Measurements from ENCODE around the gene NHLRC4. TPM values are rescaled to one million over a fixed set of nuclear protein-coding genes. Genes with fewer than 3 reads are reported as not detected.

Gene NHLRC4, protein sequence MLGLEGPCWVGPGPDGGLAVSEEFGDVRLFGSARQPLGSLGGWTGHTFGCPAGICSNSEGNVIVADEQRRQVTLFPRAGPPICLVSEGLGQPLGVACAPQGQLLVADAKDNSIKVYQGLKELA
- 0.37 and 0.59 TPM in 2 replicates for total RNA-seq

DNA sequence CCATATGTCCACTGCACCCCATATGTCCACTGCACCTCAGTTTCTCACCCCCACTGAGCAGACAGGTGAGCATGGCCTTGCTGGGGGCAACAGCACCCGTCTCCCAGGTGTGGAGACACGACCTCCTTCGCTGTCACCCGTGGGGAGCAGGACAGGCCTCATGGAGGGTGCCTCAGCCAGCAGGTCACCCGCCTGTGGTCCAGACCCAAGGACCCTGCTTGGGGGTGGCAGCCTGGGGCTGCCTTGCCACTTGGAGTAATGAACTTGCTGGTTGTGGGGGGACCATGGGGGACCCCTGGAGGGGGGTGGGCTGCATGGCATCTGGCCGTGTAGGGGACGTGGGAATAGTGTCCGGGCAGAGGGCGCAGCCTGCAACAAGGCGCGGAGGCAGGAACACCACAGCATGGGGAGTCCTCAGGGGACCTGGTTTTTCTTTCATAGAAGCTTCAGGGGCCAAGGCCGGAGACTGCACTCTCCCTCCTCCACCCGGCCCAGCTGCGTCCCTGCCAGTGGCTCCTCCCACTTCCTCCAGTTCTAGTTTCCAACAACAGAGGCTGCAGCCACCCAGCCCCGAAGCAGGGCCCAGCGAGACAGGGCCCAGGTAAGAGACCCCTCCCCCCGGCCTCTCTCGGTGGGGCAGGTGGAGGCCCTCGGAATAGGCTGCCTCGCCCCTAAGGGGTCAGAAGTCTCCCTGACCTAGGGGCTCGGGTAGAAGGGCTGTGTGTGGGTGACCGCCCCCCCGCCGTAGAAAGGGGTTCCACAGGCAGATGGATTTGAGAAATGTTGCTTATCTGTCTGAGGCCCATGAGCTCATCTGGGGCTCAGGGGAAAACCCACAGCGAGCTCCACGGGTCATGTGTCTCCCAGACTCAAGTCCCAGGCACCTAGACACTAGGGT is at the start of gene NHLRC4:
NHLRC4 (plus strand) TSS at position 531 of the 898 bp plus-strand sequence. CDS start 1,043 bp downstream, outside the sequence.

DNA sequence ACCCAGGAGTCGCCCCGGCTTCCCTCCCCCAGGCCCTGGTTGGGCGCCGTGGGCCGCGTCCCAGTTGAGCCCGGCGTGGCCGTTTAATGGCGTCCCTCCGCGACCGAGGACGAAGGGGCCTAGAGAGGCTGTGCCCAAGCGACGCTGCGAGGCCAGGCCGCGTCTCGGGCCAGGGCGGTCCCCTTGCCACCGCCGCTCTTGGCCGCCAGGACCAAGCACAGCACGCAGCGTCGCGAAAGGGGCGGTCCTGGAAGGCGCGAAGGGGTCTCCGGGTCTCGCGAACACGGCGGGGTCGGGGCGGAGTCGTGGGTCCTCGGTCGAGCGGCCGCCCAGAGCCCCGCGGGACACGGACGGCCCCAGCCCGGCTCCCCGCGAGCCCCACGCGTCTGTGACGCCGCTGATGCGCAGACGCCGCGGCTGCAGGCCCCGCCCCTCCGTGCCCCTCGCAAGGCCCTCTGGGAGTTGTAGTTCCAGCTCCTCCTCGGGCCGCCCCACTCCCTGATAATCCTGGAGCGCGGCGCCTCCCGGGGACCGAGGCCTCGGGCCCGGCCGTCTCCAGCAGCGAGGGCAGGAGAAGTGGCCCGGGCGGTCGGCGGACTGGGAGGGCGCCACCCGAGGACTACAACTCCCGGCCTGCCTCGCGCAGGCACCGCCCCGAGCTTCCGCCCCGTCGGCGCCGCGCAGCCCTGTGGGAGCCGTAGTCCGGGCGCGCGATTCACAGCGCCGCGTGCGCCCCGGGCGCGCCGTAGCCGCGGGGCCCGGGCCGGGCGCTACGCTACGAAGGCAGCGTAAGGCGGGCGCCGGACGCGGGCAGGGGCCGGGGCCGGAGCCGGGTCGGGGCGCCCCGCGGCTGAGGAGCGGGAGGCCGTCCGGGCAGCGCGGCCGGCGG is 39.5 kb upstream of the NHLRC4 start, which contains the start of gene CAPN15:
CAPN15 (plus strand) TSS at position 698 of the 889 bp plus-strand sequence. CDS start 19,127 bp downstream, outside the sequence.

DNA sequence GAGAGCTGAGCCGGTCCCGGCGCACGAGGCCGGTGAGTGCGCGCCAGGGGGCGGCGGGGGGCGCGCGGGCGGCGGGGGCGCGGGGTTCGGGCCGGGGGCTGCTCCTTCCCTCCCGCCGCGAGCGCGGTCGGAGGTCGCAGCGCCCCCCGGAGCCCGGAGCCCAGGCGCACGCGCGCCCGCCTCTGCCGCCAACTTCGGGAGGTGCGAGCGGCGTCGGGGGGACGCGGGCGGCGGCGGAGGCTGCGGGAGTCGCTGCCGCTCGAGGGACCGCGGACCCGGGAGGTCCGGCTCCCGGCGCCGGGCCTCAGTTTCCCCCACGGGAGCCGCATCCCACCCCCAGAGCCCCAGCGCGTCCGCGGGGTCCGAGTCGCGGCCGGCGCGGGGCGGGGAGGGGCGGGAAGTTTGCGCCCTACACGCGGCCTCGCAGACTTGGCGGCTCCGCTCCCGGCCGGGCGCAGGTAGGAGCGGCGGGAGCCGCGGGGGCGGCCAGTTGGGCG is 6.6 kb upstream of the NHLRC4 start, which contains the start of gene PRR35:
PRR35 (plus strand) TSS at position 191 of the 497 bp plus-strand sequence. CDS start 2,901 bp downstream, outside the sequence.

DNA sequence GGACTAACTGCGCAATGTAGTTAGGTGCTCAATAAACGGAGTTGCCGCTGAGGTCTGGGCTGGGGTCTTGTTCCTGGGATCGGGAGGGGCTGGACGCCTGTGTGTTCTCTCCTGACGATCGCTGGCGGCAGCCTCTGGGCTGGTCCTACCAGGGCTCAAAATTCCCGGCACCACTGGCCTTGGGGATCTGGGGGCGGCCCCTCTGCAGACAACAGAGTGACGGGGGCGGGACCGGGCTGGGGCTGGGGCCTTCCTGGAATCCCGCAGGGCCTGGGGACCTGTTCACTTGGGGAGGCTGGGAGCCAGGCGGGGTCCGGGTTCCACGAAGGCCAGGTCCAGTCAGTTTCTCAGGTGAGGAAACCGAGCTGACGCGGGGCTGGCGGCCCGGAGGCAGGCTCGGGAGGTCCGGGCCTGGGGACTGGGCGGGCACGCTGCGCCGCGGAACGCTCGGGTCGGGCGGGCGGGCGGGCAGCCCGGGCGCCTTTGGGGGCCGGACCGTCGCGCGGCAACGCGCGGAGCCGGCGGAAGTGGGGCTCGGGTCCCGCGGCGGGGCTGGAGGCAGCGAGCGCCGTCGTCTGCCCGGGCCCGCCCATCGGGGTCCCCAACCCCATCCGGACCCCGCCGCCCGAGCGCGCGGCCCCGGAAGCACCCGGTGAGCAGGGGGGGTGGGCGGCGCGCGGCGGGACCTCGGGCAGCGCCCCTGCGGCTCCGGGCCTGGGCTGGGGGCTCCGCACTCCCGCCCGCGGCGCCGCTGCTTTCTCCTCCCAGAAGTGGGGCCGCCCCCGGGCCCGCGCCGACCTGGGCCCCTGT is 2.8 kb downstream of the NHLRC4 start, which contains the start of gene PIGQ:
PIGQ (plus strand) TSS at position 524 of the 810 bp plus-strand sequence. CDS start 4,107 bp downstream, outside the sequence.

DNA sequence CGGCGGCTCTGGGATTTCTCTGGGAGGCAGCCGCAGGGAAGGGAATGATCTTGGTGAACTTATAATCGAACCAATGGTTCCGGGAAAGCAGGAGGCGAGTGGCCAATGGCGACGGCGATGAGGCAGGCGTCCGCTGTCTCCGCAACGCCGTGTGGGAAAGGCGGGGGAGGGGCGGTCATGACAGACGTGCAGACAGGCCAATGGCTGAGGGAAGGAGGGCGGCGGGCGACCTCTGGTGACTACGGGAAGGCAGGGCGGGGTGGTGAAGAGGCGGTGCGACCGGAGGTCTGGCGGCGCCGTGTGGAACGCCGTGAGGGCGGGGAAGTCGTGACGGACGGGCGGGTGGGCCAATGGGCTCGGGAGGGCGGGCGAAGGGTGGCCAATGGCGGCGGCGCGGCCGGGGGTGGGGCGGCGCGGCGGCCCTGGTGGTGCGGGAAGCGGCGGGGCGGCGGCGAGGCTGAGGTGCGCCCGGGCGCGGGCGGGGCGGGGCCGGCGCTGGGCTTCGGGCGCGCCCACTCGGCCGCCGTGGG is 22.9 kb downstream of the NHLRC4 start, which contains the start of gene RAB40C:
RAB40C (plus strand) TSS at position 409 of the 530 bp plus-strand sequence. CDS start 226 bp downstream, outside the sequence.

Small RNAs within 50 kb of the gene (small RNA-seq; reads per million reads assigned to genes)
- 0.14 reads per million for gene MIR3176
- gene MIR5587 = 0.22 reads per million
- not detected for gene Z98883.1

Other genes with a start within 250 kb of the NHLRC4 start
- gene AXIN1, start 214.3 kb upstream of the NHLRC4 start, total RNA-seq = 16.9 and 19.9 TPM in 2 replicates
- gene MRPL28, start 196.5 kb upstream of the NHLRC4 start, total RNA-seq = 57.7 and 71.9 TPM in 2 replicates
- gene PGAP6, start 185.0 kb upstream of the NHLRC4 start, total RNA-seq = 38.9 and 44.6 TPM in 2 replicates
- gene NME4, start 169.8 kb upstream of the NHLRC4 start, total RNA-seq = 69.6 and 110 TPM in 2 replicates
- gene DECR2, start 165.1 kb upstream of the NHLRC4 start, total RNA-seq = 14.9 and 23.9 TPM in 2 replicates
- 21.7 and 23.5 TPM in 2 replicates for gene RAB11FIP3, start 141.4 kb upstream of the NHLRC4 start, total RNA-seq
- gene CAPN15, start 39.3 kb upstream of the NHLRC4 start, total RNA-seq = 45.2 and 67.6 TPM in 2 replicates
- gene PRR35, start 6.6 kb upstream of the NHLRC4 start, total RNA-seq = not detected in 2 replicates
- 23.5 and 25.6 TPM in 2 replicates for gene PIGQ, start 3.0 kb downstream of the NHLRC4 start, total RNA-seq
- gene RAB40C, start 23.1 kb downstream of the NHLRC4 start, total RNA-seq = 11.4 and 13.3 TPM in 2 replicates
- 0.20 and 0.37 TPM in 2 replicates for gene WFIKKN1, start 64.0 kb downstream of the NHLRC4 start, total RNA-seq
- gene METTL26, start 69.3 kb downstream of the NHLRC4 start, total RNA-seq = 88.2 and 125 TPM in 2 replicates
- gene MCRIP2, start 74.8 kb downstream of the NHLRC4 start, total RNA-seq = 23.7 and 25.7 TPM in 2 replicates
- gene WDR90, start 82.4 kb downstream of the NHLRC4 start, total RNA-seq = 15.4 and 25.8 TPM in 2 replicates
- 40.4 and 58.6 TPM in 2 replicates for gene RHOT2, start 101.1 kb downstream of the NHLRC4 start, total RNA-seq
- gene RHBDL1, start 108.7 kb downstream of the NHLRC4 start, total RNA-seq = 0.39 and 1.8 TPM in 2 replicates
- gene STUB1, start 113.4 kb downstream of the NHLRC4 start, total RNA-seq = 129 and 152 TPM in 2 replicates
- gene JMJD8, start 117.3 kb downstream of the NHLRC4 start, total RNA-seq = 30.9 and 35.6 TPM in 2 replicates
- 9.6 and 10.0 TPM in 2 replicates for gene WDR24, start 123.4 kb downstream of the NHLRC4 start, total RNA-seq
- 0.37 and 0.59 TPM in 2 replicates for gene FBXL16, start 138.8 kb downstream of the NHLRC4 start, total RNA-seq
- 54.0 and 71.2 TPM in 2 replicates for gene METRN, start 148.1 kb downstream of the NHLRC4 start, total RNA-seq
- gene ANTKMT, start 154.1 kb downstream of the NHLRC4 start, total RNA-seq = 27.2 and 28.3 TPM in 2 replicates
- gene CCDC78, start 159.4 kb downstream of the NHLRC4 start, total RNA-seq = 3.7 and 4.7 TPM in 2 replicates
- gene HAGHL, start 160.1 kb downstream of the NHLRC4 start, total RNA-seq = 15.8 and 18.8 TPM in 2 replicates
- 34.8 and 36.0 TPM in 2 replicates for gene CIAO3, start 174.0 kb downstream of the NHLRC4 start, total RNA-seq
- gene MSLN, start 193.7 kb downstream of the NHLRC4 start, total RNA-seq = not detected in 2 replicates
- 27.2 and 29.1 TPM in 2 replicates for gene RPUSD1, start 221.4 kb downstream of the NHLRC4 start, total RNA-seq
- 16.9 and 20.1 TPM in 2 replicates for gene CHTF18, start 221.6 kb downstream of the NHLRC4 start, total RNA-seq
- gene GNG13, start 233.7 kb downstream of the NHLRC4 start, total RNA-seq = not detected in 2 replicates

Data from subcutaneous preadipocyte (primary cell).